HepG2 (cell line): ENCODE results near the gene CAPRIN1. TPM values are rescaled to one million over a fixed set of nuclear protein-coding genes. Genes with fewer than 3 reads are reported as not detected.

Source experiments
- BORCS8-MEF2B ChIP-seq: sonication (generic); formaldehyde crosslinking; IDR thresholded peaks from 2 replicates; pipeline ENCODE4 v1.8.0; 2022; ENCODE audit warnings: mild to moderate bottlenecking, missing genetic modification reagents
- FOXP1 ChIP-seq, 2 experiments: fragments of 450-650 bp in 1 of 2; IDR thresholded peaks; 2 replicates each; pipeline ENCODE4 v1.6.1; 2017 to 2018; ENCODE audit warnings: antibody characterized with exemption in 1 of 2
- GLMP ChIP-seq: sonication (generic); formaldehyde crosslinking; IDR thresholded peaks from 2 replicates; pipeline ENCODE4 v1.9.0; 2021; ENCODE audit warnings: missing genetic modification reagents, mild to moderate bottlenecking, borderline replicate concordance
- HDAC6 ChIP-seq: fragments of 200-600 bp; sonication (generic); IDR thresholded peaks from 2 replicates; pipeline ENCODE4 v1.7.0; 2017; ENCODE audit warnings: mild to moderate bottlenecking, antibody characterized with exemption, low read length, low read depth
- KLF11 ChIP-seq: IDR thresholded peaks from 2 replicates; pipeline ENCODE4 v1.6.1; 2016; ENCODE audit warnings: missing compliant biosample characterization
- KLF15 ChIP-seq: sonication (generic); formaldehyde crosslinking; IDR thresholded peaks from 2 replicates; pipeline ENCODE4 v1.8.1; 2023; ENCODE audit warnings: borderline replicate concordance, mild to moderate bottlenecking, inconsistent platforms, missing genetic modification reagents, mixed read lengths
- MXD1 ChIP-seq: sonication (generic); formaldehyde crosslinking; IDR thresholded peaks from 2 replicates; pipeline ENCODE4 v1.4.0; 2020; ENCODE audit warnings: mild to moderate bottlenecking, missing genetic modification reagents
- RBM39 ChIP-seq: fragments of 200-400 bp; formaldehyde crosslinking; IDR thresholded peaks from one replicate; pipeline ENCODE4 v1.6.1; 2018; ENCODE audit warnings: antibody characterized with exemption, mild to moderate bottlenecking, low read depth, low read length; ENCODE audit not compliant: poor library complexity, severe bottlenecking
- TGIF2 ChIP-seq: IDR thresholded peaks from 2 replicates; pipeline ENCODE4 v1.6.1; 2016; ENCODE audit warnings: control low read depth, missing compliant biosample characterization
- ZBTB7A ChIP-seq: sonication (generic); formaldehyde crosslinking; IDR thresholded peaks from 2 replicates; pipeline ENCODE4 v1.8.0; 2022; ENCODE audit warnings: mild to moderate bottlenecking, missing genetic modification reagents
- ZBTB8A ChIP-seq: sonication (generic); formaldehyde crosslinking; IDR thresholded peaks from 2 replicates; pipeline ENCODE4 v1.4.0; 2020; ENCODE audit warnings: mild to moderate bottlenecking, low read depth, missing genetic modification reagents, borderline replicate concordance
- ZNF180 ChIP-seq: sonication (generic); formaldehyde crosslinking; IDR thresholded peaks from 2 replicates; pipeline ENCODE4 v1.4.0; 2020; ENCODE audit warnings: low read depth, missing genetic modification reagents, borderline replicate concordance
- ZNF230 ChIP-seq: sonication (generic); formaldehyde crosslinking; IDR thresholded peaks from 2 replicates; pipeline ENCODE4 v1.4.0; 2020; ENCODE audit warnings: mild to moderate bottlenecking, missing genetic modification reagents
- ZNF557 ChIP-seq: sonication (generic); formaldehyde crosslinking; IDR thresholded peaks from 2 replicates; pipeline ENCODE4 v1.4.0; 2020; ENCODE audit warnings: missing genetic modification reagents
- ZNF574 ChIP-seq: sonication (generic); formaldehyde crosslinking; IDR thresholded peaks from 2 replicates; pipeline ENCODE4 v1.4.0; 2020; ENCODE audit warnings: missing genetic modification reagents
- ZNF761 ChIP-seq: sonication (generic); formaldehyde crosslinking; conservative IDR thresholded peaks from 2 replicates; pipeline ENCODE4 v1.4.0; 2020; ENCODE audit warnings: mild to moderate bottlenecking, missing genetic modification reagents
- polyA plus RNA-seq, 8 experiments: library from polyadenylated mRNA; depleted of rRNA in 3 of 8; stranded (reverse) in 7 of 8; unstranded in 1 of 8; fragments of >200 nt; fragmentation: Illumina TruSeq in 4 of 8; extraction: Trizol in 4 of 8; gene quantifications; 2 replicates each; pipeline versions ENCODE4 v1.2.1 to v1.2.3, GENCODE V29; 2011 to 2016; ENCODE audit warnings: low read depth in 4 of 8, missing spikeins in 1 of 8, mixed read lengths in 1 of 8; ENCODE audit not compliant: insufficient read depth in 1 of 8
- total RNA-seq, 5 experiments: library from RNA; depleted of rRNA; stranded (reverse); fragments of >200 nt; fragmentation: Illumina TruSeq; extraction: Trizol; gene quantifications; 2 replicates each; pipeline ENCODE4 v1.2.3, GENCODE V29; 2016; ENCODE audit warnings: low read depth in 1 of 5
- TF ChIP-seq, protein P1 (sequence below): sonication (generic); formaldehyde crosslinking; IDR thresholded peaks from 2 replicates; pipeline ENCODE4 v1.4.0; 2020; ENCODE audit warnings: missing genetic modification reagents
- TF ChIP-seq, protein P2 (sequence below): IDR thresholded peaks from 2 replicates; pipeline ENCODE4 v1.6.1; 2016; ENCODE audit warnings: low read depth, control low read depth

The CAPRIN1 gene
- total and polyA plus RNA-seq, 2 of the 13 experiments (the other 11 are each of a cell fraction or from before 2014, with no cell fraction given) = 114 to 162 TPM

- TF ChIP-seq ZNF761 = peak; percentile 91
- no peak for TF ChIP-seq ZNF180 (CRISPR knock-in tag)
- TF ChIP-seq RBM39 = peak; percentile 78
- peak; percentile 92 for TF ChIP-seq KLF11 (CRISPR knock-in tag)
- TF ChIP-seq HDAC6 = no peak
- TF ChIP-seq ZNF574 (CRISPR knock-in tag) = peak; percentile 94
- TF ChIP-seq GLMP = no peak
- peak; percentile 99; the same call in 1 of the 2 replicates for TF ChIP-seq MXD1 (CRISPR knock-in tag)
- TF ChIP-seq ZBTB8A = no peak
- 0 out of 2 replicates have a peak, but pooled peaks have one; percentile 11 for TF ChIP-seq KLF15
- TF ChIP-seq, protein P1, sequence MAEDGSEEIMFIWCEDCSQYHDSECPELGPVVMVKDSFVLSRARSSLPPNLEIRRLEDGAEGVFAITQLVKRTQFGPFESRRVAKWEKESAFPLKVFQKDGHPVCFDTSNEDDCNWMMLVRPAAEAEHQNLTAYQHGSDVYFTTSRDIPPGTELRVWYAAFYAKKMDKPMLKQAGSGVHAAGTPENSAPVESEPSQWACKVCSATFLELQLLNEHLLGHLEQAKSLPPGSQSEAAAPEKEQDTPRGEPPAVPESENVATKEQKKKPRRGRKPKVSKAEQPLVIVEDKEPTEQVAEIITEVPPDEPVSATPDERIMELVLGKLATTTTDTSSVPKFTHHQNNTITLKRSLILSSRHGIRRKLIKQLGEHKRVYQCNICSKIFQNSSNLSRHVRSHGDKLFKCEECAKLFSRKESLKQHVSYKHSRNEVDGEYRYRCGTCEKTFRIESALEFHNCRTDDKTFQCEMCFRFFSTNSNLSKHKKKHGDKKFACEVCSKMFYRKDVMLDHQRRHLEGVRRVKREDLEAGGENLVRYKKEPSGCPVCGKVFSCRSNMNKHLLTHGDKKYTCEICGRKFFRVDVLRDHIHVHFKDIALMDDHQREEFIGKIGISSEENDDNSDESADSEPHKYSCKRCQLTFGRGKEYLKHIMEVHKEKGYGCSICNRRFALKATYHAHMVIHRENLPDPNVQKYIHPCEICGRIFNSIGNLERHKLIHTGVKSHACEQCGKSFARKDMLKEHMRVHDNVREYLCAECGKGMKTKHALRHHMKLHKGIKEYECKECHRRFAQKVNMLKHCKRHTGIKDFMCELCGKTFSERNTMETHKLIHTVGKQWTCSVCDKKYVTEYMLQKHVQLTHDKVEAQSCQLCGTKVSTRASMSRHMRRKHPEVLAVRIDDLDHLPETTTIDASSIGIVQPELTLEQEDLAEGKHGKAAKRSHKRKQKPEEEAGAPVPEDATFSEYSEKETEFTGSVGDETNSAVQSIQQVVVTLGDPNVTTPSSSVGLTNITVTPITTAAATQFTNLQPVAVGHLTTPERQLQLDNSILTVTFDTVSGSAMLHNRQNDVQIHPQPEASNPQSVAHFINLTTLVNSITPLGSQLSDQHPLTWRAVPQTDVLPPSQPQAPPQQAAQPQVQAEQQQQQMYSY = no peak
- no peak; the same call in 1 of the 2 replicates for TF ChIP-seq ZBTB7A (CRISPR knock-in tag)
- TF ChIP-seq, protein P2, sequence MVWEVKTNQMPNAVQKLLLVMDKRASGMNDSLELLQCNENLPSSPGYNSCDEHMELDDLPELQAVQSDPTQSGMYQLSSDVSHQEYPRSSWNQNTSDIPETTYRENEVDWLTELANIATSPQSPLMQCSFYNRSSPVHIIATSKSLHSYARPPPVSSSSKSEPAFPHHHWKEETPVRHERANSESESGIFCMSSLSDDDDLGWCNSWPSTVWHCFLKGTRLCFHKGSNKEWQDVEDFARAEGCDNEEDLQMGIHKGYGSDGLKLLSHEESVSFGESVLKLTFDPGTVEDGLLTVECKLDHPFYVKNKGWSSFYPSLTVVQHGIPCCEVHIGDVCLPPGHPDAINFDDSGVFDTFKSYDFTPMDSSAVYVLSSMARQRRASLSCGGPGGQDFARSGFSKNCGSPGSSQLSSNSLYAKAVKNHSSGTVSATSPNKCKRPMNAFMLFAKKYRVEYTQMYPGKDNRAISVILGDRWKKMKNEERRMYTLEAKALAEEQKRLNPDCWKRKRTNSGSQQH (CRISPR knock-in tag) = no peak; the same call in 1 of the 2 replicates
- peak; percentile 69; the same call in 1 of the 2 replicates for TF ChIP-seq ZNF230 (CRISPR knock-in tag)
- TF ChIP-seq ZNF557 (CRISPR knock-in tag) = peak; percentile 13; the same call in 1 of the 2 replicates
- peak; percentile 85 for TF ChIP-seq BORCS8-MEF2B (CRISPR knock-in tag)
- TF ChIP-seq FOXP1 (IDR thresholded peaks at IDR 0.05) = no peak
- 0 out of 2 replicates have a peak, but pooled peaks have one; percentile 20 for TF ChIP-seq FOXP1 (CRISPR knock-in tag; IDR thresholded peaks at IDR 0.05)
- peak; percentile 98 for TF ChIP-seq TGIF2 (CRISPR knock-in tag)
Measured at GRCh38 chr11:34105079-34105956, 53.8 kb downstream of the CAPRIN1 start, which contains the start of gene NAT10 (continued).
